HepG2 (cell line): ENCODE data around the gene SHISAL1.

Experiments
- KLF16 ChIP-seq, 2 experiments: sonication (generic) in 1 of 2; formaldehyde crosslinking in 1 of 2; IDR thresholded peaks; 2 replicates each; pipeline versions ENCODE4 v1.6.1 to v1.8.0; 2016 to 2023; ENCODE audit warnings: missing genetic modification reagents in 2 of 2, missing compliant biosample characterization in 1 of 2
- U2AF1 ChIP-seq: fragments of 200-400 bp; formaldehyde crosslinking; optimal IDR thresholded peaks from 2 replicates; pipeline ENCODE3; 2017; ENCODE audit warnings: mild to moderate bottlenecking, low read depth, low read length

DNA sequence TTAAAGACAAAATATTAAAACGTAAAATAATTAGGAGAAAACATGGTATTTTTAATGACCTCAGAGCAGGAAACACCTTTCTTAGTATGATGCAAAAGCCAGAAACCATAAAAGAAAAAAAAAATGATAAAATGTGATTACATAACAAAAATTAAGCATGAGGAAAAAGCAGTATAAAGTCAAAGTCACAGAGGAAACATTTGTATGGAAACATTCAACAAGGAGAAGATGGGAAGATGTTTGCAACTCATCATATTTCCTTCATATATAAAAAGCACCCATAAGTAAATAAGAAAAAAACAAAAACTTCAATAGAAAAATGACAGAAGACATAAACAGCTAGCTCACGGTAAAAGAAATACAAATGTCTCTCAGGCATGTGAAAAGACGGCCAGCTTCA, 17.3 kb downstream of the SHISAL1 start:
- TF ChIP-seq U2AF1 (no peak), KLF16 (CRISPR knock-in tag; IDR thresholded peaks at IDR 0.05) (no peak)
